SK-N-SH (cell line): ENCODE results near the gene PCYT2. TPM values are rescaled to one million over a fixed set of nuclear protein-coding genes. Genes with fewer than 3 reads are reported as not detected.

Source experiments
- CTCF ChIA-PET: fragments of 300-600, 350-600 bp; formaldehyde crosslinking; extraction: SDS; loops from one replicate; lab custom pipeline; 2021; lab: Yijun Ruan, JAX
- POLR2A ChIA-PET: fragments of 350-600 bp; sonication (Branson Sonifier 250); formaldehyde crosslinking; extraction: SDS; loops from one replicate; lab custom pipeline; 2020; ENCODE audit warnings: antibody characterized with exemption, inconsistent platforms; lab: Yijun Ruan, JAX
- DNase-seq: peaks from one replicate; pipeline ENCODE4 v3.0.0; 2012
- H2AFZ ChIP-seq: fragments of 200-600 bp; sonication (generic); 2 replicates; pipeline ENCODE4 v1.8.1; 2016; ENCODE audit warnings: antibody characterized with exemption, mild to moderate bottlenecking, low read depth
- H3F3A ChIP-seq: fragments of 200-600 bp; sonication (generic); replicated peaks from 2 replicates; pipeline ENCODE3; 2016; ENCODE audit warnings: antibody characterized with exemption, mild to moderate bottlenecking; ENCODE audit not compliant: insufficient read depth
- H3K27ac ChIP-seq, 2 experiments: fragments of 200-500 bp in 1 of 2; fragments of 200-600 bp in 1 of 2; sonication (Bioruptor generic) in 1 of 2; sonication (generic), shearing (Covaris generic) in 1 of 2; 2 replicates each; pipeline versions ENCODE4 v1.5.1 to v1.6.1; 2014 to 2016; ENCODE audit warnings: low read depth in 2 of 2, inconsistent platforms in 1 of 2, low read length in 1 of 2, mild to moderate bottlenecking in 1 of 2, mixed read lengths in 1 of 2
- H3K27me3 ChIP-seq: fragments of 200-600 bp; sonication (generic), shearing (Covaris generic); 2 replicates; pipeline ENCODE4 v1.6.1; 2016; ENCODE audit warnings: mixed run types; ENCODE audit not compliant: insufficient read depth
- H3K36me3 ChIP-seq, 2 experiments: fragments of 200-500 bp in 1 of 2; fragments of 200-600 bp in 1 of 2; sonication (Bioruptor generic) in 1 of 2; sonication (generic) in 1 of 2; replicated peaks in 1 of 2; 2 replicates each; pipeline versions ENCODE3 to v1.5.1; 2014 to 2016; ENCODE audit warnings: low read length in 1 of 2, mild to moderate bottlenecking in 1 of 2; ENCODE audit not compliant: insufficient read depth in 2 of 2, control insufficient read depth in 1 of 2
- H3K4me1 ChIP-seq, 2 experiments: fragments of 200-500 bp in 1 of 2; fragments of 200-600 bp in 1 of 2; sonication (Bioruptor generic) in 1 of 2; sonication (generic), shearing (Covaris generic) in 1 of 2; 2 replicates each; pipeline versions ENCODE4 v1.5.1 to v1.6.1; 2014 to 2016; ENCODE audit warnings: low read depth in 1 of 2, low read length in 1 of 2, mixed run types in 1 of 2; ENCODE audit not compliant: insufficient read depth in 2 of 2, control insufficient read depth in 1 of 2
- H3K4me2 ChIP-seq: fragments of 200-600 bp; sonication (generic), shearing (Covaris generic); 2 replicates; pipeline ENCODE4 v1.6.1; 2017; ENCODE audit warnings: mixed run types
- H3K4me3 ChIP-seq, 2 experiments: fragments of 200-500 bp in 1 of 2; fragments of 200-600 bp in 1 of 2; sonication (Bioruptor generic) in 1 of 2; sonication (generic), shearing (Covaris generic) in 1 of 2; 2 replicates each; pipeline versions ENCODE4 v1.5.1 to v1.8.1; 2014 to 2016; ENCODE audit warnings: low read depth in 2 of 2, inconsistent platforms in 1 of 2, low read length in 1 of 2, mild to moderate bottlenecking in 1 of 2, mixed read lengths in 1 of 2, moderate library complexity in 1 of 2
- H3K79me2 ChIP-seq: fragments of 200-600 bp; sonication (generic); 2 replicates; pipeline ENCODE4 v1.8.1; 2017; ENCODE audit warnings: mild to moderate bottlenecking; ENCODE audit not compliant: insufficient read depth
- H3K9ac ChIP-seq: fragments of 200-600 bp; sonication (generic); 2 replicates; pipeline ENCODE4 v1.6.1; 2017; ENCODE audit warnings: mixed run types
- H3K9me2 ChIP-seq: fragments of 200-600 bp; sonication (generic); 2 replicates; pipeline ENCODE4 v1.6.1; 2017; ENCODE audit warnings: mixed run types
- H3K9me3 ChIP-seq: fragments of 200-600 bp; sonication (generic); 2 replicates; pipeline ENCODE4 v1.6.1; 2017; ENCODE audit warnings: mixed run types, mild to moderate bottlenecking, moderate library complexity
- H4K20me1 ChIP-seq: fragments of 200-600 bp; sonication (generic); 2 replicates; pipeline ENCODE4 v1.6.1; 2017; ENCODE audit warnings: mild to moderate bottlenecking, mixed run types; ENCODE audit not compliant: insufficient read depth
- FOSL2 ChIP-seq: IDR thresholded peaks from 2 replicates; pipeline ENCODE4 v1.4.0; 2012; ENCODE audit warnings: low read depth, mild to moderate bottlenecking, moderate library complexity, borderline replicate concordance
- GABPA ChIP-seq: IDR thresholded peaks from 2 replicates; pipeline ENCODE4 v1.4.0; 2012; ENCODE audit warnings: low read depth, mild to moderate bottlenecking
- MXI1 ChIP-seq: IDR thresholded peaks from 2 replicates; pipeline ENCODE4 v1.6.1; 2012; ENCODE audit warnings: mild to moderate bottlenecking, low read depth, low read length, improper control_type of control experiment
- NFIC ChIP-seq: IDR thresholded peaks from 2 replicates; pipeline ENCODE4 v1.4.0; 2012; ENCODE audit warnings: borderline replicate concordance
- NRF1 ChIP-seq: IDR thresholded peaks from 2 replicates; pipeline ENCODE4 v1.6.1; 2012; ENCODE audit warnings: low read depth, mild to moderate bottlenecking, low read length
- POLR2AphosphoS5 ChIP-seq: IDR thresholded peaks from 2 replicates; pipeline ENCODE4 v1.6.1; 2012; ENCODE audit warnings: low read depth, low read length
- RAD21 ChIP-seq: IDR thresholded peaks from 2 replicates; pipeline ENCODE4 v1.6.1; 2012; ENCODE audit warnings: mild to moderate bottlenecking, low read length
- RCOR1 ChIP-seq: fragments of 150-350 bp; IDR thresholded peaks from 2 replicates; pipeline ENCODE4 v1.6.1; 2017; ENCODE audit warnings: antibody characterized with exemption, low read length
- SMC3 ChIP-seq: IDR thresholded peaks from 2 replicates; pipeline ENCODE4 v1.6.1; 2012; ENCODE audit warnings: low read depth, low read length, improper control_type of control experiment
- YY1 ChIP-seq: IDR thresholded peaks from 2 replicates; pipeline ENCODE4 v1.4.0; 2012; ENCODE audit warnings: low read depth, mild to moderate bottlenecking
- WGBS: methylation state at CpG from one replicate; pipeline ENCODE4 v1.1.6; 2017; ENCODE audit warnings: low lambda C conversion rate; 5-methylcytosine and 5-hydroxymethylcytosine counted together
- polyA plus RNA-seq, 3 experiments: library from polyadenylated mRNA; depleted of rRNA; stranded (reverse); fragments of >200 nt; gene quantifications; 2 replicates each; pipeline ENCODE4 v1.2.3, GENCODE V29; 2012
- TF ChIP-seq, protein P1 (sequence below): IDR thresholded peaks from 2 replicates; pipeline ENCODE4 v1.4.0; 2012; ENCODE audit warnings: low read depth, borderline replicate concordance
- TF ChIP-seq, protein P2 (sequence below): IDR thresholded peaks from 2 replicates; pipeline ENCODE4 v1.4.0; 2012; ENCODE audit warnings: low read depth
- TF ChIP-seq, protein P3 (sequence below): IDR thresholded peaks from 2 replicates; pipeline ENCODE4 v1.4.0; 2012; ENCODE audit warnings: low read depth, borderline replicate concordance
- TF ChIP-seq, protein P4 (sequence below): fragments of 150-350 bp; IDR thresholded peaks from 2 replicates; pipeline ENCODE4 v1.6.1; 2016; ENCODE audit warnings: mild to moderate bottlenecking, low read depth, low read length

The PCYT2 gene
- polyA plus RNA-seq, 1 of the 3 experiments (the other 2 are of a cell fraction) = 46.2 TPM

DNA sequence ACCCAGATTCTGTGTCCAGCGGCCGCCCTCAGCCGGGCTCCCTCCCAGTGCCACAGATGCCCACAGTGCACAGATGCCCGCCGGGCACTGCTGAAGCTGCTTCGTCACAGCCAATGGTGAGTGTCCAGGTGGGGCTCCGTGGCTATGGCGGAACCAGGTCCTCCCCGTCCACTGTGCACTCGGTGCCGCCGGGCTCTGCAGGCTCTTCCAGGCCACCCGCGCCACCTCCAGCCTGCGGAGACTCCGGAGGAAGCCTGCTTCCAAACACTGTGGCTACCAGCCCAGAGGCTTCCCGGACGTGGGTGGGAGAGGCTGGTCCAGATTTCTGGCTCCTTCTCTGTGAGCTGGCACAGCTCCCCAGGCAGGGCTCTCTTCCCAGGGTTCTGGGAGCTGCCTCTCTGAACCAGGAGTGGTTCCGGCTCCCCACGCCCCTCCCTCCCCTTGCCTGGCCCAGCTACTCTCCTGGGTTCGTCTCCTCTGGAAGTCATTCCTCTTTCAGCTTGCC lies 28.7 kb upstream of the PCYT2 start:
- Histone ChIP-seq H3K79me2 (peaks cover 19% of the 10 kb centered on the region), H3K4me3 (no peak overlapping the region), H3K9me3 (no peaks in the 10 kb centered on the region), H3K9ac (no peak overlapping the region), H4K20me1 (no peaks in the 10 kb centered on the region), H3K9me2 (no peaks in the 10 kb centered on the region), H3K4me1 (peaks cover 6 to 17% of the 10 kb centered on the region in 2 experiments; a peak in 2 of 4 replicates), H3K36me3 (peaks cover 0 to 2% of the 10 kb centered on the region in 2 experiments), H3K4me2 (no peak overlapping the region), H3K27ac (no peak overlapping the region), H3K27me3 (no peaks in the 10 kb centered on the region), H2AFZ (no peak overlapping the region), H3F3A (peaks cover 3% of the 10 kb centered on the region)
- ChIA-PET POLR2A (no interaction called here), CTCF (interaction anchor here (1.1 to 17.7 kb wide), 6 partner anchors 9 to 214 kb away, joined by 3 to 216 read pairs (median 3); partner anchors contain the start of genes CENPX, LRRC45 and NOTUM)
- 80% methylated on average over 12 of the region's 21 CpGs for WGBS
- no peak for DNase-seq
- TF ChIP-seq, protein P1, sequence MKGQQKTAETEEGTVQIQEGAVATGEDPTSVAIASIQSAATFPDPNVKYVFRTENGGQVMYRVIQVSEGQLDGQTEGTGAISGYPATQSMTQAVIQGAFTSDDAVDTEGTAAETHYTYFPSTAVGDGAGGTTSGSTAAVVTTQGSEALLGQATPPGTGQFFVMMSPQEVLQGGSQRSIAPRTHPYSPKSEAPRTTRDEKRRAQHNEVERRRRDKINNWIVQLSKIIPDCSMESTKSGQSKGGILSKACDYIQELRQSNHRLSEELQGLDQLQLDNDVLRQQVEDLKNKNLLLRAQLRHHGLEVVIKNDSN = no peak
- no peak for TF ChIP-seq NRF1
- TF ChIP-seq POLR2AphosphoS5 = no peak
- no peak for TF ChIP-seq MXI1

DNA sequence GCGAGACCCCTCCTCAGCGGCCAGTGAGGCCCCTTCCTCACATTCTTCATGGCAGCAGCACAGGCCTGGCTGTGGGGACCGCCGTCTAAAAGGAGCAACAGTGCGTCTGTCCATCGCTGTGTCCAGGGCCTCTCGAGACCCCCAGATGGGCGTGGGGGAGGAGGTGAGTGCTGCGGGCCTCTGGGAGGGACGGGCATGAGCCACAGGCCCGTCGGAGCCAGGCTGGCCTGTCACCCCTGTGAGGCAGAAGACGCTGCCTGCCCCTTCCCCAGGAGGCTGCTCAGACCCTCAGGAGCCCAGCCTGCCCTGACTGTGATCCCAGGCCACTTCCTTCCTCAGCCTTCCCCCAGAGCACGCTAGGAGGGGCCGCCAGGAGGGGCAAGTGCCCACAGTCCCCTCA lies 28.0 kb upstream of the PCYT2 start:
- Histone ChIP-seq H3K4me1 (peaks cover 6 to 19% of the 10 kb centered on the region in 2 experiments; a peak in 2 of 4 replicates), H3K9me2 (no peaks in the 10 kb centered on the region), H3K4me3 (no peak overlapping the region), H2AFZ (no peak overlapping the region), H3K9ac (no peak overlapping the region), H3K4me2 (no peak overlapping the region), H3K79me2 (peaks cover 19% of the 10 kb centered on the region), H3K36me3 (peaks cover 0 to 9% of the 10 kb centered on the region in 2 experiments), H3K27ac (no peak overlapping the region), H3K27me3 (no peaks in the 10 kb centered on the region), H3K9me3 (no peaks in the 10 kb centered on the region), H3F3A (peaks cover 3% of the 10 kb centered on the region), H4K20me1 (no peaks in the 10 kb centered on the region)
- 76% methylated on average over 9 of the region's 15 CpGs for WGBS
- ChIA-PET CTCF (interaction anchor here (1.1 to 17.7 kb wide), 5 partner anchors 15 to 91 kb away, joined by 3 to 216 read pairs (median 5); partner anchors contain the start of genes CENPX, LRRC45 and NOTUM), POLR2A (interaction anchor here (1.2 to 4.0 kb wide), 2 partner anchors 10 to 11 kb away, joined by 3 to 34 read pairs; partner anchors contain the start of gene MAFG)
- TF ChIP-seq NFIC = no peak
- TF ChIP-seq SMC3 = no peak
- TF ChIP-seq RAD21 = no peak
- no peak for DNase-seq

DNA sequence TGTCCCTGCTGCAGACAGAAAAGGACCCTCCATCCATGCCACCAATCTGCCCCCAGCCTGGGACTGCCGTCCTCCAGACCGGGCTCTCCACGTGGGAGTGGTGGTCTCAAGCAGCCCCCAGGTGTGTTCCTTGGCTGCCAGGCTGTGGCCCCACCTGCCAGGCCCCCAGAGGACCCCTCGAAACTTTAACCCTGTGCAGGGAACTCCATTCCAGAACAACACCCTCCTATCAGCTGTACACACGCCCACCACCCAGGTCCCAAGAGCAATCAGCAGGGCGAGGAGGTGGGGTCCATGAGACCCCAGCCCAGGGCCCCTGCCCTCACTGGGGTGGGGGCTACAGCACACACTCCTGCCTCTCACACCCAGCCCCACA lies 24.5 kb upstream of the PCYT2 start:
- DNase-seq = no peak
- peaks cover 7% of the 10 kb centered on the region; the same call in 1 of the 2 replicates for H4K20me1 ChIP-seq
- POLR2A ChIA-PET = interaction anchor here (1.2 to 4.0 kb wide), 3 partner anchors 8 to 26 kb away, joined by 3 to 34 read pairs (median 11); partner anchors contain the start of gene MAFG
- TF ChIP-seq, protein P2, sequence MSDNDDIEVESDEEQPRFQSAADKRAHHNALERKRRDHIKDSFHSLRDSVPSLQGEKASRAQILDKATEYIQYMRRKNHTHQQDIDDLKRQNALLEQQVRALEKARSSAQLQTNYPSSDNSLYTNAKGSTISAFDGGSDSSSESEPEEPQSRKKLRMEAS = no peak
- TF ChIP-seq, protein P3, sequence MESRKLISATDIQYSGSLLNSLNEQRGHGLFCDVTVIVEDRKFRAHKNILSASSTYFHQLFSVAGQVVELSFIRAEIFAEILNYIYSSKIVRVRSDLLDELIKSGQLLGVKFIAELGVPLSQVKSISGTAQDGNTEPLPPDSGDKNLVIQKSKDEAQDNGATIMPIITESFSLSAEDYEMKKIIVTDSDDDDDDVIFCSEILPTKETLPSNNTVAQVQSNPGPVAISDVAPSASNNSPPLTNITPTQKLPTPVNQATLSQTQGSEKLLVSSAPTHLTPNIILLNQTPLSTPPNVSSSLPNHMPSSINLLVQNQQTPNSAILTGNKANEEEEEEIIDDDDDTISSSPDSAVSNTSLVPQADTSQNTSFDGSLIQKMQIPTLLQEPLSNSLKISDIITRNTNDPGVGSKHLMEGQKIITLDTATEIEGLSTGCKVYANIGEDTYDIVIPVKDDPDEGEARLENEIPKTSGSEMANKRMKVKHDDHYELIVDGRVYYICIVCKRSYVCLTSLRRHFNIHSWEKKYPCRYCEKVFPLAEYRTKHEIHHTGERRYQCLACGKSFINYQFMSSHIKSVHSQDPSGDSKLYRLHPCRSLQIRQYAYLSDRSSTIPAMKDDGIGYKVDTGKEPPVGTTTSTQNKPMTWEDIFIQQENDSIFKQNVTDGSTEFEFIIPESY = no peak
- TF ChIP-seq GABPA (no peak), YY1 (no peak), FOSL2 (no peak), RCOR1 (no peak), POLR2AphosphoS5 (no peak), RAD21 (no peak)
- TF ChIP-seq, protein P4, sequence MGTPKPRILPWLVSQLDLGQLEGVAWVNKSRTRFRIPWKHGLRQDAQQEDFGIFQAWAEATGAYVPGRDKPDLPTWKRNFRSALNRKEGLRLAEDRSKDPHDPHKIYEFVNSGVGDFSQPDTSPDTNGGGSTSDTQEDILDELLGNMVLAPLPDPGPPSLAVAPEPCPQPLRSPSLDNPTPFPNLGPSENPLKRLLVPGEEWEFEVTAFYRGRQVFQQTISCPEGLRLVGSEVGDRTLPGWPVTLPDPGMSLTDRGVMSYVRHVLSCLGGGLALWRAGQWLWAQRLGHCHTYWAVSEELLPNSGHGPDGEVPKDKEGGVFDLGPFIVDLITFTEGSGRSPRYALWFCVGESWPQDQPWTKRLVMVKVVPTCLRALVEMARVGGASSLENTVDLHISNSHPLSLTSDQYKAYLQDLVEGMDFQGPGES = no peak
- TF ChIP-seq, all 33 proteins: peak for 0
- H3K4me3 ChIP-seq = peak overlapping the region; percentile 24 to 100
- H3K4me1 ChIP-seq = peaks cover 6 to 19% of the 10 kb centered on the region in 2 experiments; a peak in 2 of 4 replicates
- H3K27me3 ChIP-seq = no peaks in the 10 kb centered on the region
- H2AFZ ChIP-seq = no peak overlapping the region
- no peaks in the 10 kb centered on the region for H3K9me2 ChIP-seq
- H3K4me2 ChIP-seq = peak overlapping the region; percentile 100
- peaks cover 0 to 20% of the 10 kb centered on the region in 2 experiments for H3K36me3 ChIP-seq
- 90% methylated on average over 6 of the region's 6 CpGs for WGBS
- peaks cover 10% of the 10 kb centered on the region for H3F3A ChIP-seq
- H3K9ac ChIP-seq = peak overlapping the region; percentile 91; the same call in 1 of the 2 replicates
- no peak overlapping the region for H3K27ac ChIP-seq
- peaks cover 19% of the 10 kb centered on the region for H3K79me2 ChIP-seq
- CTCF ChIA-PET = interaction anchor here (1.2 to 17.7 kb wide), 6 partner anchors 8 to 101 kb away, joined by 3 to 216 read pairs (median 24); partner anchors contain the start of genes CENPX, LRRC45, MAFG and NOTUM
- H3K9me3 ChIP-seq = no peaks in the 10 kb centered on the region
